Measurements from ENCODE around the gene SUPT5H. TPM values are rescaled to one million over a fixed set of nuclear protein-coding genes. Genes with fewer than 3 reads are reported as not detected.
A peak's percentile ranks its signal among the peaks of the same experiment; 100 is the strongest.

The SUPT5H gene
- total RNA-seq, 1 donor = 91.2 TPM

GRCh38 chr19:39402346-39403300 is 42.8 kb upstream of the SUPT5H start:
- Histone ChIP-seq H3K27ac (ENCODE audit: low read depth, low read length) (peak overlapping the region; percentile 96), H3K4me2 (ENCODE audit: insufficient read depth, low read length) (peak overlapping the region; percentile 83), H3K36me3 (ENCODE audit: insufficient read depth, low read length) (no peaks in the 10 kb centered on the region), H3K79me2 (ENCODE audit: insufficient read depth, low read length) (peaks cover 14% of the 10 kb centered on the region), H2AFZ (ENCODE audit: low read length) (no peak overlapping the region), H3K9me3 (ENCODE audit: low read depth, low read length) (no peaks in the 10 kb centered on the region), H3K4me3 (ENCODE audit: insufficient read depth, low read length) (peak overlapping the region; percentile 71), H3K4me1 (ENCODE audit: insufficient read depth, low read length) (peaks cover 46% of the 10 kb centered on the region), H4K20me1 (ENCODE audit: insufficient read depth, low read length) (peaks cover 8% of the 10 kb centered on the region), H3K27me3 (ENCODE audit: insufficient read depth, low read length) (no peaks in the 10 kb centered on the region)
- DNase-seq (ENCODE audit: insufficient read length, low spot score, missing footprints) = peak; percentile 96
- no peak for TF ChIP-seq CTCF (IDR thresholded peaks at IDR 0.05; ENCODE audit: extremely low read depth, low read depth, low read length)

- H3K4me3 ChIP-seq (ENCODE audit: insufficient read depth, low read length) = peak overlapping the region; percentile 71
- H2AFZ ChIP-seq (ENCODE audit: low read length) = no peak overlapping the region
- H3K79me2 ChIP-seq (ENCODE audit: insufficient read depth, low read length) = peaks cover 19% of the 10 kb centered on the region
- no peak for TF ChIP-seq CTCF (IDR thresholded peaks at IDR 0.05; ENCODE audit: extremely low read depth, low read depth, low read length)
- H3K4me2 ChIP-seq (ENCODE audit: insufficient read depth, low read length) = peak overlapping the region; percentile 83
- H4K20me1 ChIP-seq (ENCODE audit: insufficient read depth, low read length) = peaks cover 18% of the 10 kb centered on the region
- no peaks in the 10 kb centered on the region for H3K27me3 ChIP-seq (ENCODE audit: insufficient read depth, low read length)
- DNase-seq (ENCODE audit: insufficient read length, low spot score, missing footprints) = peak; percentile 98
- peak overlapping the region; percentile 96 for H3K27ac ChIP-seq (ENCODE audit: low read depth, low read length)
- H3K36me3 ChIP-seq (ENCODE audit: insufficient read depth, low read length) = peaks cover 9% of the 10 kb centered on the region
- no peaks in the 10 kb centered on the region for H3K9me3 ChIP-seq (ENCODE audit: low read depth, low read length)
- peaks cover 36% of the 10 kb centered on the region for H3K4me1 ChIP-seq (ENCODE audit: insufficient read depth, low read length)
These were observed 41.8 kb upstream of the SUPT5H start for GRCh38 chr19:39403331-39404312.

- no peak overlapping the region for H2AFZ ChIP-seq (ENCODE audit: low read length)
- no peak overlapping the region for H3K4me3 ChIP-seq (ENCODE audit: insufficient read depth, low read length)
- H3K27ac ChIP-seq (ENCODE audit: low read depth, low read length) = peak overlapping the region; percentile 81
- peaks cover 36% of the 10 kb centered on the region for H3K4me1 ChIP-seq (ENCODE audit: insufficient read depth, low read length)
- H3K27me3 ChIP-seq (ENCODE audit: insufficient read depth, low read length) = no peaks in the 10 kb centered on the region
- TF ChIP-seq CTCF (IDR thresholded peaks at IDR 0.05; ENCODE audit: extremely low read depth, low read depth, low read length) = no peak
- H4K20me1 ChIP-seq (ENCODE audit: insufficient read depth, low read length) = peaks cover 24% of the 10 kb centered on the region
- peak; percentile 72 for DNase-seq (ENCODE audit: insufficient read length, low spot score, missing footprints)
- H3K4me2 ChIP-seq (ENCODE audit: insufficient read depth, low read length) = peak overlapping the region; percentile 96
- peaks cover 13% of the 10 kb centered on the region for H3K36me3 ChIP-seq (ENCODE audit: insufficient read depth, low read length)
- H3K79me2 ChIP-seq (ENCODE audit: insufficient read depth, low read length) = peaks cover 26% of the 10 kb centered on the region
- no peaks in the 10 kb centered on the region for H3K9me3 ChIP-seq (ENCODE audit: low read depth, low read length)
These were observed 40.0 kb upstream of the SUPT5H start for GRCh38 chr19:39405261-39405957.
